Measurements from ENCODE around the gene PTPRN2.

Gene PTPRN2

GRCh38 chr7:157524731-157525130, 1062.9 kb downstream of the PTPRN2 start:
- DNase-seq (ENCODE audit: insufficient read length, low spot score): no peak
- no peak for TF ChIP-seq CTCF (IDR thresholded peaks at IDR 0.05; ENCODE audit: insufficient read depth, missing control alignments)
- no peak for FAIRE-seq

GRCh38 chr7:157523766-157524421, 1063.7 kb downstream of the PTPRN2 start:
- no peak for TF ChIP-seq CTCF (IDR thresholded peaks at IDR 0.05; ENCODE audit: insufficient read depth, missing control alignments)
- FAIRE-seq: no peak
- DNase-seq (ENCODE audit: insufficient read length, low spot score): no peak

GRCh38 chr7:157523371-157523765, 1064.3 kb downstream of the PTPRN2 start:
- DNase-seq (ENCODE audit: insufficient read length, low spot score) (no peak), FAIRE-seq (no peak)
- no peak for TF ChIP-seq CTCF (IDR thresholded peaks at IDR 0.05; ENCODE audit: insufficient read depth, missing control alignments)

- FAIRE-seq: no peak
Observed at GRCh38 chr7:157522954-157523353, 1064.7 kb downstream of the PTPRN2 start.

GRCh38 chr7:157522189-157522588, 1065.4 kb downstream of the PTPRN2 start:
- FAIRE-seq (no peak), DNase-seq (ENCODE audit: insufficient read length, low spot score) (no peak)
- TF ChIP-seq CTCF (IDR thresholded peaks at IDR 0.05; ENCODE audit: insufficient read depth, missing control alignments): no peak

More at GRCh38 chr7:157522954-157523353, 1064.7 kb downstream of the PTPRN2 start:
- DNase-seq (ENCODE audit: insufficient read length, low spot score): no peak
- TF ChIP-seq CTCF (IDR thresholded peaks at IDR 0.05; ENCODE audit: insufficient read depth, missing control alignments): no peak

- no peak for FAIRE-seq
- no peak for TF ChIP-seq CTCF (IDR thresholded peaks at IDR 0.05; ENCODE audit: insufficient read depth, missing control alignments)
- no peak for DNase-seq (ENCODE audit: insufficient read length, low spot score)
Observed at GRCh38 chr7:157521752-157522151, 1065.9 kb downstream of the PTPRN2 start.

GRCh38 chr7:157521061-157521731, 1066.4 kb downstream of the PTPRN2 start:
- FAIRE-seq (no peak), DNase-seq (ENCODE audit: insufficient read length, low spot score) (no peak)
- no peak for TF ChIP-seq CTCF (IDR thresholded peaks at IDR 0.05; ENCODE audit: insufficient read depth, missing control alignments)
